ENCODE results near the gene WDR90. TPM values are rescaled to one million over a fixed set of nuclear protein-coding genes. Genes with fewer than 3 reads are reported as not detected.

The WDR90 gene
- total RNA-seq = 10 to 100 TPM in 3 of 4 donors, 1 to 10 TPM in 1; 7.2 to 26.5 (median 15.8) TPM

- peak in 3 of 6 experiments; percentile 6 to 10 (median 7) for TF ChIP-seq CTCF (IDR thresholded peaks at IDR 0.05)
- peak in 1 of 4 donors; percentile 37 for TF ChIP-seq POLR2A (IDR thresholded peaks at IDR 0.05)
- DNase-seq = peak; percentile 35
- no peaks in the 10 kb centered on the region for H3K27me3 ChIP-seq
- intact Hi-C loops (cut with DNase I) = no loop called here
- peak within 1 kb of the TSS; percentile 86 to 91 (median 88) for H3K27ac ChIP-seq
- peak within 1 kb of the TSS; percentile 60 to 92 (median 72) for H3K4me3 ChIP-seq
- H3K9me3 ChIP-seq = no peaks in the 10 kb centered on the region
- H3K36me3 ChIP-seq = peaks cover 0 to 24% (median 0%) of the 10 kb centered on the region in 3 donors
- WGBS, 2 donors = 0% methylated on average over 5 of the region's 91 CpGs; no CpG with 5 or more reads in 1 of the 2 donors
- H3K4me1 ChIP-seq = peaks cover 32 to 70% (median 33%) of the 10 kb centered on the region in 3 donors
Measured at GRCh38 chr16:648781-649589, at the start of gene WDR90. Gene WDR90 (plus strand): TSS chr16:649365. CDS start chr16:649417, 52 bp downstream.

- H3K27ac ChIP-seq = no peak overlapping the region
- WGBS, 2 donors = 69% methylated on average over 7 of the region's 7 CpGs
- H3K4me3 ChIP-seq = no peak overlapping the region
- no peaks in the 10 kb centered on the region for H3K9me3 ChIP-seq
- intact Hi-C loops (cut with DNase I) = no loop called here
- no peaks in the 10 kb centered on the region for H3K27me3 ChIP-seq
- H3K4me1 ChIP-seq = peaks cover under 1 to 11% (median 5%) of the 10 kb centered on the region in 3 donors
- no peak for DNase-seq
- peaks cover 0 to 52% (median 4%) of the 10 kb centered on the region in 3 donors for H3K36me3 ChIP-seq
- TF ChIP-seq POLR2A (IDR thresholded peaks at IDR 0.05) (no peak), CTCF (IDR thresholded peaks at IDR 0.05) (no peak)
Measured at GRCh38 chr16:600781-601180, 48.4 kb upstream of the WDR90 start.

GRCh38 chr16:603933-604332, 45.2 kb upstream of the WDR90 start:
- no peak for DNase-seq
- H3K27ac ChIP-seq = no peak overlapping the region
- TF ChIP-seq CTCF (IDR thresholded peaks at IDR 0.05) (no peak), POLR2A (IDR thresholded peaks at IDR 0.05) (no peak)
- no peak overlapping the region for H3K4me3 ChIP-seq
- no peaks in the 10 kb centered on the region for H3K27me3 ChIP-seq
- H3K36me3 ChIP-seq = peaks cover 0 to 31% (median 4%) of the 10 kb centered on the region in 3 donors
- H3K9me3 ChIP-seq = no peaks in the 10 kb centered on the region
- peaks cover 0 to 26% (median 3%) of the 10 kb centered on the region in 3 donors for H3K4me1 ChIP-seq
- intact Hi-C loops (cut with DNase I) = no loop called here
- WGBS, 2 donors = 80 to 91% methylated on average over 5 of the region's 5 CpGs

GRCh38 chr16:606656-607307, 42.4 kb upstream of the WDR90 start:
- no peaks in the 10 kb centered on the region for H3K9me3 ChIP-seq
- no peak overlapping the region for H3K27ac ChIP-seq
- WGBS, 2 donors = 84 to 88% methylated on average over 13 to 20 of the region's 22 CpGs
- no peak for DNase-seq
- peaks cover 0 to 7% (median 4%) of the 10 kb centered on the region in 3 donors for H3K36me3 ChIP-seq
- intact Hi-C loops (cut with DNase I) = no loop called here
- no peaks in the 10 kb centered on the region for H3K27me3 ChIP-seq
- H3K4me1 ChIP-seq = peaks cover 11 to 47% (median 12%) of the 10 kb centered on the region in 3 donors
- TF ChIP-seq CTCF (IDR thresholded peaks at IDR 0.05) = no peak
- TF ChIP-seq POLR2A (IDR thresholded peaks at IDR 0.05) = no peak
- H3K4me3 ChIP-seq = no peak overlapping the region

GRCh38 chr16:608019-608418, 41.1 kb upstream of the WDR90 start:
- DNase-seq = no peak
- Histone ChIP-seq H3K27me3 (no peaks in the 10 kb centered on the region), H3K4me3 (no peak overlapping the region), H3K36me3 (peaks cover 0 to 4% (median 0%) of the 10 kb centered on the region in 3 donors), H3K27ac (no peak overlapping the region), H3K9me3 (no peaks in the 10 kb centered on the region), H3K4me1 (peaks cover 11 to 47% (median 12%) of the 10 kb centered on the region in 3 donors)
- intact Hi-C loops (cut with DNase I) = no loop called here
- TF ChIP-seq CTCF (IDR thresholded peaks at IDR 0.05) (no peak), POLR2A (IDR thresholded peaks at IDR 0.05) (no peak)
- WGBS, 2 donors = 44 to 45% methylated on average over 5 to 10 of the region's 10 CpGs
